ENCODE results near the gene CYP2U1. TPM values are rescaled to one million over a fixed set of nuclear protein-coding genes. Genes with fewer than 3 reads are reported as not detected.

Gene CYP2U1
- total RNA-seq, 1 donor, result 4.3 TPM

- DNase-seq (ENCODE audit: low read depth in 2 of 3, low spot score in 2 of 3), result no peak
These were observed 46.8 kb downstream of the CYP2U1 start for GRCh38 chr4:107977966-107978705.

- no peak for DNase-seq (ENCODE audit: low read depth in 2 of 3, low spot score in 2 of 3)
These were observed 47.5 kb downstream of the CYP2U1 start for GRCh38 chr4:107978716-107979451.

GRCh38 chr4:107987916-107988762 is 56.8 kb downstream of the CYP2U1 start:
- no peak for DNase-seq (ENCODE audit: low read depth in 2 of 3, low spot score in 2 of 3)

- DNase-seq (ENCODE audit: low read depth in 2 of 3, low spot score in 2 of 3), result no peak
These were observed 57.4 kb downstream of the CYP2U1 start for GRCh38 chr4:107988763-107989035.

- DNase-seq (ENCODE audit: low read depth in 2 of 3, low spot score in 2 of 3), result no peak
These were observed 57.8 kb downstream of the CYP2U1 start for GRCh38 chr4:107989162-107989536.

GRCh38 chr4:107989537-107990386 is 58.4 kb downstream of the CYP2U1 start, which contains the start of gene HADH:
HADH (plus strand) TSS chr4:107989889; CDS start chr4:107989933, 44 bp downstream.
- peak; percentile 93 to 94 (median 94) for DNase-seq (ENCODE audit: low read depth in 2 of 3, low spot score in 2 of 3)

GRCh38 chr4:107991945-107992630 is 60.7 kb downstream of the CYP2U1 start:
- DNase-seq (ENCODE audit: low read depth in 2 of 3, low spot score in 2 of 3), result no peak

- no peak for DNase-seq (ENCODE audit: low read depth in 2 of 3, low spot score in 2 of 3)
These were observed 62.6 kb downstream of the CYP2U1 start for GRCh38 chr4:107993969-107994368.

GRCh38 chr4:107994894-107995293 is 63.5 kb downstream of the CYP2U1 start:
- peak in 2 of 3 donors; percentile 8 to 17 for DNase-seq (ENCODE audit: low read depth in 2 of 3, low spot score in 2 of 3)

GRCh38 chr4:107996949-107997788 is 65.8 kb downstream of the CYP2U1 start:
- peak in 1 of 3 donors; percentile 31 for DNase-seq (ENCODE audit: low read depth in 2 of 3, low spot score in 2 of 3)

GRCh38 chr4:107997794-107998193 is 66.4 kb downstream of the CYP2U1 start:
- DNase-seq (ENCODE audit: low read depth in 2 of 3, low spot score in 2 of 3), result no peak

GRCh38 chr4:107999932-108000539 is 68.7 kb downstream of the CYP2U1 start:
- no peak for DNase-seq (ENCODE audit: low read depth in 2 of 3, low spot score in 2 of 3)

GRCh38 chr4:108001540-108002135 is 70.3 kb downstream of the CYP2U1 start:
- no peak for DNase-seq (ENCODE audit: low read depth in 2 of 3, low spot score in 2 of 3)

Other genes with a start within 250 kb of the CYP2U1 start
- gene PAPSS1, start 211.3 kb upstream of the CYP2U1 start, total RNA-seq, result 50.9 TPM
- 5.4 TPM for gene SGMS2, start 106.6 kb upstream of the CYP2U1 start, total RNA-seq
- gene HADH, start 58.3 kb downstream of the CYP2U1 start, total RNA-seq, result 16.7 TPM
- 4.3 TPM for gene LEF1, start 237.4 kb downstream of the CYP2U1 start, total RNA-seq